Muscle layer of colon (tissue), 2 donors: ENCODE results near the gene INTS4.
"Not testable (repeated sequence)": the region's sequence is repeated elsewhere in the genome, so short reads cannot be mapped to it uniquely, and the experiment has no call there.

Source experiments
- H3K27ac ChIP-seq: one replicate; pipeline ENCODE4 v1.7.0; 2013; ENCODE audit warnings: low read depth, mild to moderate bottlenecking, low read length, moderate library complexity
- H3K27me3 ChIP-seq, 2 donors: one replicate each; pipeline ENCODE4 v1.7.0; 2013; ENCODE audit warnings: low read length in 2 of 2, mild to moderate bottlenecking in 2 of 2; ENCODE audit not compliant: insufficient read depth in 2 of 2, control insufficient read depth in 1 of 2
- H3K36me3 ChIP-seq: one replicate; pipeline ENCODE4 v1.7.0; 2013; ENCODE audit warnings: mild to moderate bottlenecking, low read length; ENCODE audit not compliant: insufficient read depth
- H3K4me1 ChIP-seq: one replicate; pipeline ENCODE4 v1.7.0; 2013; ENCODE audit warnings: mild to moderate bottlenecking, low read length; ENCODE audit not compliant: insufficient read depth
- H3K4me3 ChIP-seq, 2 donors: one replicate each; pipeline ENCODE4 v1.7.0; 2013; ENCODE audit warnings: low read length in 2 of 2, low read depth in 1 of 2, mild to moderate bottlenecking in 1 of 2, moderate library complexity in 1 of 2
- H3K9ac ChIP-seq: one replicate; pipeline ENCODE4 v1.7.0; 2013; ENCODE audit warnings: low read length
- H3K9me3 ChIP-seq: one replicate; pipeline ENCODE4 v1.7.0; 2013; ENCODE audit warnings: mild to moderate bottlenecking, low read length
- donor health status: abdominal sarcoma.
- donor health status: Adenocarcinoma of cecum.

The INTS4 gene

GRCh38 chr11:77871855-77872254 lies 122.6 kb downstream of the INTS4 start:
- Histone ChIP-seq H3K4me1 (no peaks in the 10 kb centered on the region), H3K4me3 (no peak overlapping the region), H3K9me3 (no peaks in the 10 kb centered on the region), H3K9ac (no peak overlapping the region), H3K27me3 (no peaks in the 10 kb centered on the region), H3K27ac (no peak overlapping the region), H3K36me3 (peaks cover 20% of the 10 kb centered on the region)

DNA sequence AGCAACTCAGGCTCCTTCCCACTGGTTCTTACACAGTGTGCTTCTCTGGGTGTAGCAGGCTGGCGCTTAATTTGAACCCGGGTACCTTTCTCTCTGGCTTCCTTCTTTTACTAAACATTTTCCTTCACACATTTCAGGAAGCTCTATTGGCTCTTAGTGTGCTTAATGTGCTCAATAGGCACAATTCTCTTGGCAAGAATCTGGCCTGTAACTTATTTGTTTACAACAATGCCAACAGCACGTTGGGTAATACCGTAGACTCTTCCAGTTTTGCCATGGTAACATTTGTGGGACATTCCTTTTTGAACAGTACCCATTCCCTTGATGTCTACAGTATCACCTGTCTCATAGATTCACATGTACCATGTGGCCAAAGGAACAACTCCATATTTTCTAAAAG lies 125.7 kb downstream of the INTS4 start:
- H3K27me3 ChIP-seq: no peaks in the 10 kb centered on the region
- H3K36me3 ChIP-seq: peaks cover 16% of the 10 kb centered on the region
- H3K4me1 ChIP-seq: no peaks in the 10 kb centered on the region
- H3K9me3 ChIP-seq: no peaks in the 10 kb centered on the region
- H3K27ac ChIP-seq: no peak overlapping the region
- no peak overlapping the region for H3K4me3 ChIP-seq
- H3K9ac ChIP-seq: no peak overlapping the region

GRCh38 chr11:77866336-77866735 lies 128.1 kb downstream of the INTS4 start:
- no peaks in the 10 kb centered on the region for H3K27me3 ChIP-seq
- H3K9ac ChIP-seq: no peak overlapping the region
- peaks cover 9% of the 10 kb centered on the region for H3K36me3 ChIP-seq
- no peaks in the 10 kb centered on the region for H3K9me3 ChIP-seq
- no peak overlapping the region for H3K4me3 ChIP-seq
- no peak overlapping the region for H3K27ac ChIP-seq
- no peaks in the 10 kb centered on the region for H3K4me1 ChIP-seq

DNA sequence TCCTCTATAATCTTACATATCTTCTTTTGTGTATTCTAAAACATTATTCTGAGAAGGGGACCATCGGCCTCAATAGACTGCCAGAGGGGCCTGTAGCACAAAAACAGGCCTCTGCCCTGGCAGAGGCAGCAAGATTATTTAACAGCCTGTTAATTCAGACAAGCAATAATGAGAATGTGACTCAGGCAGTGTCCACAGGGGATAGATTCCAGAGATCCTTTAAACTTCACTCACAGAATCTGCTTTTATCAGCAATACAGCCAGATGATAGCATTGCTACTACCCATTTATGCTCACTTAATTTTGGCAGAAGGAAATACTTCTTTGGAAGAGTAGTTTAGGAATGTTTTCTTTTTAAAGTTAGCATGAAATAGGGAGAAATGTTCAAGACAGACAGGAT lies 128.7 kb downstream of the INTS4 start:
- Histone ChIP-seq H3K9ac (no peak overlapping the region), H3K27me3 (no peaks in the 10 kb centered on the region), H3K4me1 (no peaks in the 10 kb centered on the region), H3K9me3 (no peaks in the 10 kb centered on the region), H3K36me3 (peaks cover 8% of the 10 kb centered on the region), H3K27ac (no peak overlapping the region), H3K4me3 (no peak overlapping the region)

DNA sequence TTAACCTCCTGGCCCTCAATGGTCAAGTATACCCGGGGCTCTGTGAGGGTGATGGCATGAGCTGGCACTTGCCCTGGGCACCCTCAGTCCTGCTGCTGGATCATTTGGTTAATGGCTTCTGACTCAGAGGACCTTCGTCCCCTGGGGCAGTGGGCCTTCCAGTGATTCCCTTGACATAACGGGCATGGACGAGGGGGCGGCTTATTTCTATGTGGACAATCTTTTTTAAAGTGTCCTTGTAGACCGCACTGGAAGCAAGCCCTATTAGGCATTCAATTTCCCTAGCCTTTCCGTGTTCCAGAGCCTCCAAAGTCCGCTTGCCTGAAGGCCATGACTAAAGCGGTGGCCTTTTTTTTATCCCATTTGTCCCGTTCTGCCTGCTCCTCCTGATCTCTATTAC lies 133.0 kb downstream of the INTS4 start:
- H3K9me3 ChIP-seq, H3K36me3 ChIP-seq, H3K27me3 ChIP-seq, H3K4me1 ChIP-seq, H3K27ac ChIP-seq, H3K9ac ChIP-seq, H3K4me3 ChIP-seq: not testable (repeated sequence)

GRCh38 chr11:77857906-77858457 lies 136.5 kb downstream of the INTS4 start:
- H3K9me3 ChIP-seq, H3K27ac ChIP-seq: not testable (repeated sequence)
- H3K36me3 ChIP-seq: peaks cover 16% of the 10 kb centered on the region

GRCh38 chr11:77854838-77855237 lies 139.6 kb downstream of the INTS4 start:
- Histone ChIP-seq H3K9me3 (no peaks in the 10 kb centered on the region), H3K4me1 (no peaks in the 10 kb centered on the region), H3K27me3 (no peaks in the 10 kb centered on the region), H3K27ac (no peak overlapping the region), H3K36me3 (peaks cover 20% of the 10 kb centered on the region), H3K4me3 (no peak overlapping the region), H3K9ac (no peak overlapping the region)

More at GRCh38 chr11:77857906-77858457, 136.5 kb downstream of the INTS4 start:
- not testable (repeated sequence) for H3K4me3 ChIP-seq, H3K9ac ChIP-seq, H3K27me3 ChIP-seq, H3K4me1 ChIP-seq

GRCh38 chr11:77851503-77851902 lies 143.0 kb downstream of the INTS4 start:
- Histone ChIP-seq H3K9me3 (no peaks in the 10 kb centered on the region), H3K9ac (no peak overlapping the region), H3K36me3 (peaks cover 25% of the 10 kb centered on the region), H3K4me1 (no peaks in the 10 kb centered on the region), H3K27me3 (no peaks in the 10 kb centered on the region), H3K4me3 (no peak overlapping the region), H3K27ac (no peak overlapping the region)

DNA sequence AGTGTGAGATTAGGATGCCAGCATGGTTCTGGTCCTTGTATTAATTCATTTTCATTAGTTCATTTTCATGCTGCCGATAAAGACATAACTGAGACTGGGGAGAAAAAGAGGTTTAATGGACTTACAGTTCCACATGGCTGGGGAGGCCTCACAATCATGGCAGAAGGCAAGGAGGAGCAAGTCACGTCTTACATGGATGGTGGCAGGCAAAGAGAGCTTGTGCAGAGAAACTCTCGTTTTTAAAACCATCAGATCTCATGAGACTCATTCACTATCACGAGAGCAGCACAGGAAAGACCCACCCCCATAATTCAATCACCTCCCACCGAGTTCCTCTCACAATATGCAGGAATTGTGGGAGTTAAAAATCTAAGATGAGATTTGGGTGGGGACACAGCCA lies 150.8 kb downstream of the INTS4 start:
- H3K4me1 ChIP-seq, H3K9me3 ChIP-seq, H3K9ac ChIP-seq, H3K27ac ChIP-seq, H3K4me3 ChIP-seq, H3K27me3 ChIP-seq: not testable (repeated sequence)
- peaks cover 29% of the 10 kb centered on the region for H3K36me3 ChIP-seq

DNA sequence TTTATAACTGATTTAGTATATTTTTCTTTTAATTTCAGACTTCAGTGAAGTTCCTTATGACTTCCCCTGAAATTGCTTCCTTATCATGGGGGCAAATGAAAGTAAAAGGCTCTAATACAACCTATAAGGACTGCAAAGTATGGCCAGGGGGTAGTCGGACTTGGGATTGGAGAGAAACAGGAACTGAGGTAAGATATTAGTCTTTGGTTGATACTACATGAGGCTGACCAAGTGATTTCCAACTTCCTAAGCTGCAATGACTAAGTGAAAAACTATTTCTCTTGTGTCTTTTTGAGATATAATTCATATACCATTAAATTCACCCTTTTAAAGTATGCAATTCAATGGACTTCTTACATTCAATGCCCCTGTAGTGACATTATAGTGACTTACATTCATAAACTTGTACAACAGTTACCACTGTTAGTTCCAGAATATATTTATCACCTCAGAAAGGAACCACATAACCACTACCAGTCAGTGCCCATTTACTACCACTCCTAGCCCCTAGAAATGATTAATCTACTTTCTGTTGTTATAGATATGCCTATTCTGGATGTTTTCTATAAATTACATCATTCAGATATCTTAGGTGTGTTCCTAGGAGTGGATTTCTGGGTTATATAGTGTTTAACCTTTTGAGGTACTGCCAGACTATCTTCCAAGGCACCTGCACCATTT lies 151.9 kb downstream of the INTS4 start:
- Histone ChIP-seq H3K4me3 (no peak overlapping the region), H3K27ac (no peak overlapping the region), H3K4me1 (no peaks in the 10 kb centered on the region), H3K9ac (no peak overlapping the region), H3K9me3 (no peaks in the 10 kb centered on the region), H3K36me3 (peaks cover 24% of the 10 kb centered on the region), H3K27me3 (no peaks in the 10 kb centered on the region)

- no peaks in the 10 kb centered on the region for H3K4me1 ChIP-seq
- no peak overlapping the region for H3K9ac ChIP-seq
Observed at GRCh38 chr11:77833302-77833701, 161.2 kb downstream of the INTS4 start.

DNA sequence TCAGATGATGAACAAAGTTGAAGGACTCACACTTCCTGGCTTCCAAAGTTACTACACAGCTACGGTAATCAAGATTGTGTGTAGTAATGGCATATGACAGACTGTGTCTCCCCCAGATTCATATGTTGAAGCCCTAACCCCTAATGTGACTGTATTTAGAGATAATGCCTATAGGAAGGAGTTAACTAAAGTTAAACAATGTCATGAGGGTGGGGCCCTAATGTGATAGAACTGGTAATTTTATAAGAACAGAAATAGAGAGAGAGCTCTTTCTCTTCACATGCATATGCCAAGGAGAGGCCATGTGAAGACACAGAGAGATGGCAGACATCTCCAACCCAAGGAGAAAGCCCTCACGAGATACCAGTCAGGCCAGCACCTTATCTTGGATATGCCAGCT lies 165.5 kb downstream of the INTS4 start:
- Histone ChIP-seq H3K9me3 (no peaks in the 10 kb centered on the region), H3K27me3 (no peaks in the 10 kb centered on the region), H3K27ac (no peak overlapping the region), H3K9ac (no peak overlapping the region), H3K4me1 (peaks cover 7% of the 10 kb centered on the region), H3K4me3 (no peak overlapping the region), H3K36me3 (no peaks in the 10 kb centered on the region)

More at GRCh38 chr11:77833302-77833701, 161.2 kb downstream of the INTS4 start:
- Histone ChIP-seq H3K27me3 (no peaks in the 10 kb centered on the region), H3K27ac (no peak overlapping the region), H3K36me3 (no peaks in the 10 kb centered on the region), H3K9me3 (no peaks in the 10 kb centered on the region), H3K4me3 (no peak overlapping the region)
